Muscle of leg (tissue), 11 donors: Measurements from ENCODE around the gene PMFBP1. TPM values are rescaled to one million over a fixed set of nuclear protein-coding genes. Genes with fewer than 3 reads are reported as not detected.

Experiments
- DNase-seq: peaks from one replicate; pipeline ENCODE4 v3.0.0; 2013
- H3K27ac ChIP-seq: one replicate; pipeline ENCODE4 v1.5.1; 2013; ENCODE audit warnings: mild to moderate bottlenecking, low read length, control low read depth
- H3K27me3 ChIP-seq: one replicate; pipeline ENCODE4 v1.6.1; 2013; ENCODE audit warnings: low read length; ENCODE audit not compliant: control insufficient read depth, insufficient read depth
- H3K36me3 ChIP-seq: one replicate; pipeline ENCODE4 v1.6.1; 2013; ENCODE audit warnings: low read length; ENCODE audit not compliant: control insufficient read depth, insufficient read depth
- H3K4me1 ChIP-seq: one replicate; pipeline ENCODE4 v1.6.1; 2013; ENCODE audit warnings: low read length; ENCODE audit not compliant: control insufficient read depth, insufficient read depth
- H3K4me3 ChIP-seq: one replicate; pipeline ENCODE4 v1.5.1; 2013; ENCODE audit warnings: low read length, control low read depth
- H3K9me3 ChIP-seq: replicated peaks from 2 replicates; pipeline ENCODE4 v1.6.1; 2013; ENCODE audit warnings: low read depth, low read length; ENCODE audit not compliant: control insufficient read depth
- WGBS: methylation state at CpG from one replicate; pipeline ENCODE4 v1.1.5; 2013; ENCODE audit warnings: missing lambda C conversion rate; ENCODE audit not compliant: insufficient coverage; 5-methylcytosine and 5-hydroxymethylcytosine counted together
- polyA plus RNA-seq, 8 donors: library from polyadenylated mRNA; unstranded; fragments of 120-200 nt; gene quantifications; one replicate each; pipeline versions ENCODE4 v1.2.1 to v1.2.3, GENCODE V29; 2013; ENCODE audit warnings: inconsistent platforms in 1 of 8, low replicate concordance in 1 of 8; ENCODE audit not compliant: insufficient read length in 8 of 8, insufficient read depth in 1 of 8
- total RNA-seq: library from RNA; stranded (reverse); fragments of 120-200 nt; gene quantifications from one replicate; pipeline ENCODE4 v1.2.4, GENCODE V29; 2013

PMFBP1 gene
- total and polyA plus RNA-seq, 9 donors, result 0.40 to 3.7 (median 1.6) TPM

DNA sequence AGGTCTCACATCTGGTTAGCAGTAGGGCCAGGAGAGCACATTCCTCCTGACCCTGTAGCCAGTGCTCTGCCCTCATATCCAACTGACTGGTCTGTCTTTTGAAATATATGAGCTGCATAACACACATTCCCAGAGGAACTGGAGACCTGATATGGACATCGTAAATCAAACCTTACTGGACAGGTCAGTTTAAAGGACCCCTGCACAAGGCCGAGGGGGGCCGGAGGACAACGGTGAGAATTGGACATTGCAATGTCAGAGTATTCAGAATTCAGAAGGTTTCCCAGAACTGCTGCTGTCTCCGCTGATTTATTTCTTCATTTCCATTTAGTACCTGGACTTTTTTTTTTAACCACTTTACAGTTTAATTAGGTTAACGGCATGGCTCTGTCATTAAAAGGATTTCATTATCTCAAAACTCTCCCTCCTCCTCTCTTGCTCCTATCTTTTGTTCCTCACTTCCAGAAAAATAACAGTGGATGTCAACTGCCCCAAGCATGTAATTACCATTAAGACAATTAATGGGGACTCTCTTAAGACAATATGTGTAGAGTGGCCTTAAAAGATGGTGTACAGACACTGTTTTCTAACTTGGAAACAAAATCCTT is 4.9 kb downstream of the PMFBP1 start:
- no peak overlapping the region for H3K4me3 ChIP-seq
- no peaks in the 10 kb centered on the region for H3K9me3 ChIP-seq
- H3K4me1 ChIP-seq, result no peaks in the 10 kb centered on the region
- DNase-seq, result no peak
- H3K27me3 ChIP-seq, result no peaks in the 10 kb centered on the region
- H3K36me3 ChIP-seq, result no peaks in the 10 kb centered on the region
- 64% methylated on average over 5 of the region's 6 CpGs for WGBS
- no peak overlapping the region for H3K27ac ChIP-seq

DNA sequence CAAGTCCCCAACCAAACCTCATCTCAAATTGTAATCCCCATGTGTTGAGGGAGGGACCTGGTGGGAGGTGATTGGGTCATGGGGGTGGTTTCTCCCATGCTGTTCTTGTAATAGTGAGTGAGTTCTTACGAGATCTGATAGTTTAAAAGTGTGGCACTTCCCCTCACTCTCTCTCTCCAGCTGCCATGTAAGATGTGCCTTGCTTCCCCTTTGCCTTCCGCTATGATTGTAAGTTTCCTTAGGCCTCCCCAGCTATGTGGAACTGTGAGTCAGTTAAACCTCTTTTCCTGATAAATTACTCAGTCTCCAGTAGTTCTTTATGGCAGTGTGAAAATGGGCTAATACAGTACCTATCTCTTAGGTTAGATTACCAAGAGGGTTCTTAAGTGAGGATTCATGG is 5.8 kb downstream of the PMFBP1 start:
- Histone ChIP-seq H3K4me3 (no peak overlapping the region), H3K9me3 (no peaks in the 10 kb centered on the region), H3K27ac (no peak overlapping the region), H3K4me1 (no peaks in the 10 kb centered on the region), H3K36me3 (no peaks in the 10 kb centered on the region), H3K27me3 (no peaks in the 10 kb centered on the region)
- DNase-seq, result no peak
- WGBS, result no CpG with 5 or more reads among the region's 2 CpGs

DNA sequence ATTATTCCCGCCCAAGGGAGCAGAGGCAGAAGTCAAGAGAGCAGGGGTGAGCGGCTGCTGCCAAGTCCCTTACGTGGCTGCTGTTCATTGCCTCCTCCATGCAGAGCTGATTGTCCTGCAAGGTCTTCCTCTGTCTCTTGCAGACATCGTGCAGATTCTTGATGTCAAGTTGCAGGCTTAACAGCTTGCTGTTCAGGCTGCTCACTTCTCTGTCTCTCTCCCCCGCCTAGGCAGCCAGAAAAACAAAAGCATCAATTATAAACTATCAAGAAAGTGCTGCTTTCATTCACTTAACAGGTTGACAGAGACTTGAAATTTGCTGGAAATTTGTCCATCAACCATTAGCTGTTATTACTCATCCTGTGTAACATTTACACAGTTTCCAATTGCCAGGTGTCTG is 7.3 kb downstream of the PMFBP1 start:
- no peak overlapping the region for H3K4me3 ChIP-seq
- WGBS, result 57% methylated on average over 4 of the region's 5 CpGs
- no peaks in the 10 kb centered on the region for H3K4me1 ChIP-seq

DNA sequence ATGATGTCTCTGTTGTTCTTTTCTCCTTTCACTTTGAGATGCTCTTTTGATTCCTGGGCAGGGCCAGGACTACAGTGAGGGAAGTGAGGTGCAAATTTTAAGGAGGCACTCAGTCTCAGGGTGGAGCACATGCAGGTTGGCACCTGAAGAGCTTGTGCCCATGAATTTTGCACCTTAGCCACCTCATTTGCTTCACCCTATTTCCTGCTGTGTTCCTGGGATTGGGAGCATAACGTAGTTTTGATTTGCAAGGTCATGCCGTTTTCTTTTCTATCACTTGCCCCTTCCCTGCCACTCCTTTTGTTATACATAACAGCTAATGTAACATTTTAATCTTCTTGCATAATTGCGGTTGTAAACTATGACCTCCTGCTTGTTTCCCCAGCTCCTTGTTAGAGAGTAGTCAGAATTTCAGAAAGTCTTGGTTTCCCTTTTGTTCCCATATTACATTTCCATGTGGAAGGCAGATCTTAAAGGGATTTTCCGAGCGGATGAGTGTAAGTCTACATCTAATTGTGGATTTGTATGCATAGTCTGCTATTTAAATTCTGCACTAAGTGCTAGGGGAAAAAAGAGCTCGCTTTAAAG is 9.8 kb downstream of the PMFBP1 start:
- no CpG with 5 or more reads among the region's 6 CpGs for WGBS
- Histone ChIP-seq H3K9me3 (no peaks in the 10 kb centered on the region), H3K4me1 (no peaks in the 10 kb centered on the region), H3K36me3 (no peaks in the 10 kb centered on the region), H3K27ac (no peak overlapping the region), H3K27me3 (no peaks in the 10 kb centered on the region), H3K4me3 (no peak overlapping the region)
- DNase-seq, result no peak

More for the DNA sequence above, 7.3 kb downstream of the PMFBP1 start:
- Histone ChIP-seq H3K9me3 (no peaks in the 10 kb centered on the region), H3K36me3 (no peaks in the 10 kb centered on the region), H3K27me3 (no peaks in the 10 kb centered on the region), H3K27ac (no peak overlapping the region)
- no peak for DNase-seq

DNA sequence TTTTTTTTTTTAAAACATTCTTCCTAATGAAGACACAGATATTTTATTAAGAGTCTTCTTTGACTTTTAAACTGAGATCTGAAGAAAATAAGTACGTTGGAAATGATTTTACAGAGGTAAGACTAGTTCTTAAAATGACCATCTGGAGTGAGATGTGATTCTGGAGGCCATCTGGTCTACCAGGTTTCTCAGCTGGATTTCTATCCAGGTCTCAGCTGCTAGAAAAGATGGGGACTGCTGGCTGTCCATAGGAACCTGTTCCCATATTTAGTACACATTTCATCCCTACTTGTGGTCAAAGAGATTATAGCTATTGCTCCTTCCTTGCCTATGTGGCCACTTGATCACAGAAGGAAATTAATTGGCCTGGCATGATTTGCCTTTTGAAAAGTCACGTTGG is 12.2 kb downstream of the PMFBP1 start:
- Histone ChIP-seq H3K4me1 (no peaks in the 10 kb centered on the region), H3K4me3 (no peak overlapping the region), H3K36me3 (no peaks in the 10 kb centered on the region), H3K27me3 (no peaks in the 10 kb centered on the region), H3K9me3 (no peaks in the 10 kb centered on the region), H3K27ac (no peak overlapping the region)
- no peak for DNase-seq
- WGBS, result no CpG with 5 or more reads among the region's 2 CpGs

DNA sequence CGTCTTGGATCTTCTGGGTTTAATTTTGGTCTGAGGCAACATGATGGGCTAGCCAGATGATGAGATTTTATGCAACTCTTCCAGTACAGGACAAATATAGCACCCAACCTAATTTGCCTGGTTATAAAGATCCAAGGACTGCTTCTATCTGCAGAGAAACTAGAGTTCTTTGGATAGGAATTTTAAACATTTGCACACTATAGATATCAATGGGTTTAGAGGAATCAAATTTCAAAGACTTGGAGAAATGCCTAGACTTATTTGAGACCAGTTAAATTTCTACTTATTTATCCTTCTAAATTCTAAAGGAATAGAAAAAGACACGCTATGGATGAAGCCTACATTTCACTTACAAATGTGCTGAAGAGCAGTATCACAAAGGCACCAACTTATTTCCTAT is 12.6 kb downstream of the PMFBP1 start:
- H3K9me3 ChIP-seq, result no peaks in the 10 kb centered on the region
- H3K27me3 ChIP-seq, result no peaks in the 10 kb centered on the region
- no peak overlapping the region for H3K27ac ChIP-seq
- H3K4me3 ChIP-seq, result no peak overlapping the region
- no CpG with 5 or more reads among the region's 2 CpGs for WGBS
- H3K4me1 ChIP-seq, result no peaks in the 10 kb centered on the region
- H3K36me3 ChIP-seq, result no peaks in the 10 kb centered on the region
- DNase-seq, result no peak

DNA sequence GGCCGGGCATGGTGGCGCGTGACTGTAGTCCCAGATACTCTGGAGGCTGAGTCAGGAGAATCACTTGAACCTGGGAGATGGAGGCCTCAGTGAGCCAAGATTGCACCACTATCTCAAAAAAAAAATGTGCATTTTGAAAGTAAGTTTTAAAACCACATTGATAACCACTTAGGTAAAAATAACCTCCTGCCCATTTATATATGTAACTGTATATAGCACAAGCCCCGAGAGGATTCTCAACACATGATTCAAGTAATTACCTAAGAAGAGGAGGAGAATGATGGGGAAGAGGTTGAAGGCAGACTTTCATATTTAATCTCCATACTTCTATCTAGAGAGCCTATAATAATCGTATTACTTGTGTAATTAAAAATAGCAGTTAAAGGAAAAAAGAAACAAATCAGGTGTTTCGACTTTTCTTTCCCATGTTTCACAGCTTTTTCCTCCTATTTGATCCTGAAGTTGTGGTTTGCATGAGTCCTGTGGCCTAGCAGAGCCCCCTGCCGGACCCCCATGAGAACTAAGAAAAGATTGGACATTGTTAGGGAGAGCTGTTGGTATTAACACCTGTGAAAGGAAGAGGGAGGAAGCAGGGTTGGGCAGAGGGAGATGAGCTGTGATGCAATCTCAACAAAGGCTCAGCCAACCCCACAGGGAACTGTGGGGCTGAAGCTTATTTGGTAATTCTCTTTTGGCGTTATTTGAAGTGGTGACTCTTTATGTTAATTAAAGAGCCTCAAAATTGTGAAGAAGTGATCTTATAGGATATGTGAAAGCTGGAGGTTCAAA is 22.1 kb downstream of the PMFBP1 start:
- 38% methylated on average over 1 of the region's 8 CpGs for WGBS
- Histone ChIP-seq H3K27ac (no peak overlapping the region), H3K36me3 (no peaks in the 10 kb centered on the region), H3K27me3 (no peaks in the 10 kb centered on the region), H3K4me3 (no peak overlapping the region), H3K4me1 (no peaks in the 10 kb centered on the region), H3K9me3 (no peaks in the 10 kb centered on the region)
- DNase-seq, result no peak

DNA sequence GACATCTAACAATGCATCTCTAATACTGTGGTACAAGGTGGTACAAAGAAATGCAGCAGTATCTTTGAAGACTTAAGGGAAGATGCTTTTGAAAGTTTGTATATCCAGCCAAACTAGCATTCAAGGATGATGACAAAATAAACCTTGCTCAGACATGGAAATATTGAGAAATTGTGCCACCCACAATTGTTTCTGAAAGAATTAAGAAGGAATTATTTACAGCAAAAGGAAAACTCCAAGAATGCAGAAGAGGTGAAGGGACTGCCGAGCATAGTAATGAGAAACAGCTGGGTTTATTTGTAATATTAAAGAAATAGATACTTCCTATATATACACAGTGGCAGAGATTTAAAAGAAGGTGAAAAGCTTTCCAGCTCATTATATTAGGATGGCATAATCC is 29.5 kb downstream of the PMFBP1 start:
- H3K4me3 ChIP-seq, result no peak overlapping the region
- no peak for DNase-seq
- H3K27me3 ChIP-seq, result no peaks in the 10 kb centered on the region
- H3K27ac ChIP-seq, result no peak overlapping the region
- WGBS, result no CpG with 5 or more reads among the region's 1 CpG
- H3K4me1 ChIP-seq, result no peaks in the 10 kb centered on the region
- H3K36me3 ChIP-seq, result no peaks in the 10 kb centered on the region
- H3K9me3 ChIP-seq, result no peaks in the 10 kb centered on the region

DNA sequence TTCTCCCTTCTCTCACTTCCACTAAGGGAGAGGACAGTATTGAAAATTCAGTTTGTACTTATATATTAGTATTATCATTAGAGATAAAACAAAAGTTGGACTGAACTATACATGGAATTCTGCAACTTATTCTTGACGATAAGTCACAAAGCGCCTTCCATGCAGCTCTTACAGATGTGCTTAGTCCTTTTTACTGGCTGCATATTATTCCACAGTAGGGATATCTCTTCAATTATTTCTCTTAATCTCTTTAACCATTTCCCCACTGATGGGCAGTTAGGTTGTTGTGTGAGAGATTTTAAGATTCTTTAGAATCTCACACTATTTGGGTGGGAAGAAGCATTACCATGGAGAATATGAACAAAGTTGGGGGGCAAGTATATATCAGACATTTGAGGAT is 32.0 kb downstream of the PMFBP1 start:
- no peak overlapping the region for H3K27ac ChIP-seq
- H3K27me3 ChIP-seq, result no peaks in the 10 kb centered on the region
- H3K36me3 ChIP-seq, result no peaks in the 10 kb centered on the region
- H3K9me3 ChIP-seq, result no peaks in the 10 kb centered on the region
- no peak for DNase-seq
- WGBS, result no CpG with 5 or more reads among the region's 2 CpGs
- H3K4me1 ChIP-seq, result no peaks in the 10 kb centered on the region
- H3K4me3 ChIP-seq, result no peak overlapping the region

DNA sequence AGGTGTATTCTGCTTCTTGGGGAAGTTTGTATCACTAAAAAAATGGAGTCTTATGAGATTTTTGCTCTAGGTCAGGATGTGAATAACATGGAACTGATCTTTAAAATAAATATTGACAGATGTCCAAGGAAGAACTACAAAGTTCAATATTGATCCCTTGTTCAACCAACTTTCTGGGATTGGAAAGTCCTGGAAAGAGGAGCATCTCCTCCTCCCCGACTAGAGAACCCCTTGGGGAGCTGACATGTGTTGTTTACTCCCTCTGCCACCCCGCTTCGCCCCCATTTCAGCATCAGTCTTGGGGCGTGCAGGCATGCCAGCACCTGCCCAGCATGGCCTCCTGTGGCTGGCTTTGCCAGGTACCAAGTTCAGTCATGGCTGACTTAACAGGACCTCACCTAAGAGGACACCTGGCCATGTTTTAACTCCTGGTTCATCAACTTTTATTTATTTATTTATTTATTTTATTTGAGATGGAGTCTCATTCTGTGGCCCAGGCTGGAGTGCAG is 33.8 kb downstream of the PMFBP1 start:
- no peaks in the 10 kb centered on the region for H3K4me1 ChIP-seq
- no peak overlapping the region for H3K4me3 ChIP-seq
- WGBS, result 83% methylated on average over 4 of the region's 4 CpGs
- H3K27ac ChIP-seq, result no peak overlapping the region
- H3K36me3 ChIP-seq, result no peaks in the 10 kb centered on the region
- no peaks in the 10 kb centered on the region for H3K27me3 ChIP-seq
- H3K9me3 ChIP-seq, result no peaks in the 10 kb centered on the region
- no peak for DNase-seq
